ENCODE data around the gene ARV1.
"Not testable (repeated sequence)": the region's sequence is repeated elsewhere in the genome, so short reads cannot be mapped to it uniquely, and the experiment has no call there.

Gene ARV1

GRCh38 chr1:230979952-230980351 is 1.1 kb downstream of the ARV1 start:
- no peak overlapping the region for H2AFZ ChIP-seq (ENCODE audit: low read length)
- peaks cover 32% of the 10 kb centered on the region for H3K4me1 ChIP-seq (ENCODE audit: insufficient read depth, low read length, poor library complexity, severe bottlenecking)
- peaks cover 16% of the 10 kb centered on the region for H3K79me2 ChIP-seq (ENCODE audit: insufficient read depth, low read length)
- peaks cover 14% of the 10 kb centered on the region for H4K20me1 ChIP-seq (ENCODE audit: insufficient read depth, low read length, poor library complexity, severe bottlenecking)
- H3K4me2 ChIP-seq (ENCODE audit: low read depth, low read length, poor library complexity, severe bottlenecking) = peak overlapping the region; percentile 93
- peak overlapping the region; percentile 96 for H3K4me3 ChIP-seq (ENCODE audit: low read length, poor library complexity, severe bottlenecking)
- H3K9me2 ChIP-seq (replicated peaks; ENCODE audit: low read depth, low read length) = no peaks in the 10 kb centered on the region
- no peak for TF ChIP-seq EZH2phosphoT487 (IDR thresholded peaks at IDR 0.05; ENCODE audit: borderline replicate concordance)
- no peak for TF ChIP-seq CTCF (conservative IDR thresholded peaks at IDR 0.05; ENCODE audit: low read length)
- no peaks in the 10 kb centered on the region for H3K9me3 ChIP-seq (ENCODE audit: insufficient read depth, low read depth, low read length)
- no peaks in the 10 kb centered on the region for H3K27me3 ChIP-seq (ENCODE audit: insufficient read depth, low read length, poor library complexity, severe bottlenecking)
- no peaks in the 10 kb centered on the region for H3F3A ChIP-seq (ENCODE audit: low read depth)
- H3K9ac ChIP-seq (ENCODE audit: low read depth, low read length, poor library complexity, severe bottlenecking) = peak overlapping the region; percentile 86
- H3K36me3 ChIP-seq (ENCODE audit: insufficient read depth, low read length) = no peaks in the 10 kb centered on the region

- Histone ChIP-seq H3K4me2 (ENCODE audit: low read depth, low read length, poor library complexity, severe bottlenecking) (no peak overlapping the region), H3K36me3 (ENCODE audit: insufficient read depth, low read length) (no peaks in the 10 kb centered on the region), H3K4me3 (ENCODE audit: low read length, poor library complexity, severe bottlenecking) (no peak overlapping the region), H3K79me2 (ENCODE audit: insufficient read depth, low read length) (peaks cover 8% of the 10 kb centered on the region; the same call in 1 of the 2 replicates), H2AFZ (ENCODE audit: low read length) (no peak overlapping the region), H3K9ac (ENCODE audit: low read depth, low read length, poor library complexity, severe bottlenecking) (no peak overlapping the region), H3K9me3 (ENCODE audit: insufficient read depth, low read depth, low read length) (no peaks in the 10 kb centered on the region), H4K20me1 (ENCODE audit: insufficient read depth, low read length, poor library complexity, severe bottlenecking) (no peaks in the 10 kb centered on the region), H3K9me2 (replicated peaks; ENCODE audit: low read depth, low read length) (no peaks in the 10 kb centered on the region), H3F3A (ENCODE audit: low read depth) (no peaks in the 10 kb centered on the region), H3K4me1 (ENCODE audit: insufficient read depth, low read length, poor library complexity, severe bottlenecking) (peaks cover 14% of the 10 kb centered on the region), H3K27me3 (ENCODE audit: insufficient read depth, low read length, poor library complexity, severe bottlenecking) (no peaks in the 10 kb centered on the region)
- TF ChIP-seq EZH2phosphoT487 (IDR thresholded peaks at IDR 0.05; ENCODE audit: borderline replicate concordance) (no peak), CTCF (conservative IDR thresholded peaks at IDR 0.05; ENCODE audit: low read length) (no peak)
These were observed 3.8 kb downstream of the ARV1 start for GRCh38 chr1:230982696-230983095.

- no peaks in the 10 kb centered on the region for H4K20me1 ChIP-seq (ENCODE audit: insufficient read depth, low read length, poor library complexity, severe bottlenecking)
- no peaks in the 10 kb centered on the region for H3K9me3 ChIP-seq (ENCODE audit: insufficient read depth, low read depth, low read length)
- H3K27me3 ChIP-seq (ENCODE audit: insufficient read depth, low read length, poor library complexity, severe bottlenecking) = no peaks in the 10 kb centered on the region
- H3F3A ChIP-seq (ENCODE audit: low read depth) = no peaks in the 10 kb centered on the region
- no peak overlapping the region for H3K4me2 ChIP-seq (ENCODE audit: low read depth, low read length, poor library complexity, severe bottlenecking)
- H3K4me3 ChIP-seq (ENCODE audit: low read length, poor library complexity, severe bottlenecking) = no peak overlapping the region
- no peaks in the 10 kb centered on the region for H3K9me2 ChIP-seq (replicated peaks; ENCODE audit: low read depth, low read length)
- H3K9ac ChIP-seq (ENCODE audit: low read depth, low read length, poor library complexity, severe bottlenecking) = no peak overlapping the region
- H3K36me3 ChIP-seq (ENCODE audit: insufficient read depth, low read length) = no peaks in the 10 kb centered on the region
- TF ChIP-seq EZH2phosphoT487 (IDR thresholded peaks at IDR 0.05; ENCODE audit: borderline replicate concordance) (no peak), CTCF (conservative IDR thresholded peaks at IDR 0.05; ENCODE audit: low read length) (no peak)
- H3K79me2 ChIP-seq (ENCODE audit: insufficient read depth, low read length) = peaks cover 8% of the 10 kb centered on the region; the same call in 1 of the 2 replicates
- peaks cover 11% of the 10 kb centered on the region for H3K4me1 ChIP-seq (ENCODE audit: insufficient read depth, low read length, poor library complexity, severe bottlenecking)
- no peak overlapping the region for H2AFZ ChIP-seq (ENCODE audit: low read length)
These were observed 4.9 kb downstream of the ARV1 start for GRCh38 chr1:230983811-230984210.

- H4K20me1 ChIP-seq (ENCODE audit: insufficient read depth, low read length, poor library complexity, severe bottlenecking); H3K9me2 ChIP-seq (replicated peaks; ENCODE audit: low read depth, low read length); H3K4me1 ChIP-seq (ENCODE audit: insufficient read depth, low read length, poor library complexity, severe bottlenecking); H3F3A ChIP-seq (ENCODE audit: low read depth); H2AFZ ChIP-seq (ENCODE audit: low read length); H3K79me2 ChIP-seq (ENCODE audit: insufficient read depth, low read length); H3K4me3 ChIP-seq (ENCODE audit: low read length, poor library complexity, severe bottlenecking); H3K4me2 ChIP-seq (ENCODE audit: low read depth, low read length, poor library complexity, severe bottlenecking); H3K9me3 ChIP-seq (ENCODE audit: insufficient read depth, low read depth, low read length); H3K27me3 ChIP-seq (ENCODE audit: insufficient read depth, low read length, poor library complexity, severe bottlenecking); H3K36me3 ChIP-seq (ENCODE audit: insufficient read depth, low read length); H3K9ac ChIP-seq (ENCODE audit: low read depth, low read length, poor library complexity, severe bottlenecking): not testable (repeated sequence)
These were observed 6.0 kb downstream of the ARV1 start for GRCh38 chr1:230984622-230985515.

All from Loucy (cell line).